DND-41 (cell line): ENCODE data around the gene ASB4.

Source experiments
- EZH2 ChIP-seq: IDR thresholded peaks from 3 replicates; pipeline ENCODE4 v1.6.1; 2012; ENCODE audit warnings: borderline replicate concordance, low read depth, mild to moderate bottlenecking, moderate library complexity, low read length, inconsistent platforms; ENCODE audit not compliant: severe bottlenecking
- TF ChIP-seq, protein P1 (sequence below): IDR thresholded peaks from 2 replicates; pipeline ENCODE4 v1.5.1; 2012; ENCODE audit warnings: borderline replicate concordance, low read length, moderate library complexity, mild to moderate bottlenecking; ENCODE audit not compliant: poor library complexity, severe bottlenecking; ENCODE audit errors: extremely low read depth

DNA sequence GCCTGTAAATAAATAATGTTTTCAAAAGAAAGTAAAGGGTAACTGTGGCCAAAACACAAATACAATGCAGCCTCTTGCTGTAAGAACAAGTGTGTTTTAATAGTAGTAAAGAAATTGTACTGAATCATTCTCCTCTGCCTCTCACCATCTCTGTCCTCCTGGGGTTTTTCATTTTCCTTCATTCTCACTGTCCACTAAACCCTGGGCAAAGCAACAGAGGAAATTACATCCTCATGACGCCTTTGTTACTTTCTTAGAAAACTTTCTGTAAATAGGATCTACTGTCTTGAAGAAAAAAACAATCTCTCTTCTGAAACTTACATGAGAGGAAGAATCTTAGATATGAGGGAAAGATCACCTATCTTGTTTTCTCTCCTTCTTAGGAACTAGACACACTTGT lies 54.6 kb downstream of the ASB4 start:
- no peak for TF ChIP-seq EZH2
- TF ChIP-seq, protein P1, sequence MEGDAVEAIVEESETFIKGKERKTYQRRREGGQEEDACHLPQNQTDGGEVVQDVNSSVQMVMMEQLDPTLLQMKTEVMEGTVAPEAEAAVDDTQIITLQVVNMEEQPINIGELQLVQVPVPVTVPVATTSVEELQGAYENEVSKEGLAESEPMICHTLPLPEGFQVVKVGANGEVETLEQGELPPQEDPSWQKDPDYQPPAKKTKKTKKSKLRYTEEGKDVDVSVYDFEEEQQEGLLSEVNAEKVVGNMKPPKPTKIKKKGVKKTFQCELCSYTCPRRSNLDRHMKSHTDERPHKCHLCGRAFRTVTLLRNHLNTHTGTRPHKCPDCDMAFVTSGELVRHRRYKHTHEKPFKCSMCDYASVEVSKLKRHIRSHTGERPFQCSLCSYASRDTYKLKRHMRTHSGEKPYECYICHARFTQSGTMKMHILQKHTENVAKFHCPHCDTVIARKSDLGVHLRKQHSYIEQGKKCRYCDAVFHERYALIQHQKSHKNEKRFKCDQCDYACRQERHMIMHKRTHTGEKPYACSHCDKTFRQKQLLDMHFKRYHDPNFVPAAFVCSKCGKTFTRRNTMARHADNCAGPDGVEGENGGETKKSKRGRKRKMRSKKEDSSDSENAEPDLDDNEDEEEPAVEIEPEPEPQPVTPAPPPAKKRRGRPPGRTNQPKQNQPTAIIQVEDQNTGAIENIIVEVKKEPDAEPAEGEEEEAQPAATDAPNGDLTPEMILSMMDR, result no peak
